ENCODE measurements around the gene NKTR. TPM values are rescaled to one million over a fixed set of nuclear protein-coding genes. Genes with fewer than 3 reads are reported as not detected.
A peak's percentile ranks its signal among the peaks of the same experiment; 100 is the strongest.

NKTR gene
- total and polyA plus RNA-seq, 2 experiments from 2014 or later, result 36.8 to 74.3 TPM

GRCh38 chr3:42681361-42682038, 81.0 kb downstream of the NKTR start:
- Histone ChIP-seq H3K9me3 (ENCODE audit: low read depth) (no peaks in the 10 kb centered on the region), H4K20me1 (ENCODE audit: insufficient read depth, poor library complexity, severe bottlenecking) (no peaks in the 10 kb centered on the region), H3K79me2 (no peaks in the 10 kb centered on the region), H3K4me3 (no peak overlapping the region), H3K9me2 (replicated peaks; ENCODE audit: insufficient read depth) (no peaks in the 10 kb centered on the region), H3K4me2 (no peak overlapping the region), H3K36me3 (replicated peaks; ENCODE audit: insufficient read depth, low read depth) (no peaks in the 10 kb centered on the region), H3K27me3 (no peaks in the 10 kb centered on the region), H2AFZ (no peak overlapping the region), H3K27ac (no peak overlapping the region), H3K4me1 (ENCODE audit: insufficient read depth) (peaks cover 5% of the 10 kb centered on the region)
- DNase-seq (ENCODE audit: low spot score), result no peak
- 90% methylated on average over 10 of the region's 10 CpGs for WGBS (ENCODE audit: low lambda C conversion rate, missing lambda C conversion rate)
- TF ChIP-seq EZH2 (IDR thresholded peaks at IDR 0.05; ENCODE audit: borderline replicate concordance) (no peak), EZH2phosphoT487 (IDR thresholded peaks at IDR 0.05; ENCODE audit: low read depth, severe bottlenecking, unreplicated experiment) (no peak), CTCF (IDR thresholded peaks at IDR 0.05; ENCODE audit: poor library complexity) (no peak)

- Histone ChIP-seq H3K9me3 (ENCODE audit: low read depth) (no peaks in the 10 kb centered on the region), H3K4me2 (no peak overlapping the region), H3K36me3 (replicated peaks; ENCODE audit: insufficient read depth, low read depth) (no peaks in the 10 kb centered on the region), H3K4me1 (ENCODE audit: insufficient read depth) (peaks cover 5% of the 10 kb centered on the region), H3K27ac (no peak overlapping the region), H4K20me1 (ENCODE audit: insufficient read depth, poor library complexity, severe bottlenecking) (no peaks in the 10 kb centered on the region), H3K27me3 (no peaks in the 10 kb centered on the region), H3K4me3 (no peak overlapping the region), H3K9me2 (replicated peaks; ENCODE audit: insufficient read depth) (no peaks in the 10 kb centered on the region), H2AFZ (no peak overlapping the region), H3K79me2 (no peaks in the 10 kb centered on the region)
- no peak for DNase-seq (ENCODE audit: low spot score)
- WGBS (ENCODE audit: low lambda C conversion rate, missing lambda C conversion rate), result 86% methylated on average over 12 of the region's 12 CpGs
- TF ChIP-seq EZH2phosphoT487 (IDR thresholded peaks at IDR 0.05; ENCODE audit: low read depth, severe bottlenecking, unreplicated experiment) (no peak), CTCF (IDR thresholded peaks at IDR 0.05; ENCODE audit: poor library complexity) (no peak), EZH2 (IDR thresholded peaks at IDR 0.05; ENCODE audit: borderline replicate concordance) (no peak)
Measured at GRCh38 chr3:42682301-42683070, 82.0 kb downstream of the NKTR start.

- no peak overlapping the region for H2AFZ ChIP-seq
- WGBS (ENCODE audit: low lambda C conversion rate, missing lambda C conversion rate), result 59% methylated on average over 8 of the region's 10 CpGs
- H3K4me1 ChIP-seq (ENCODE audit: insufficient read depth), result peaks cover 5% of the 10 kb centered on the region
- peak overlapping the region; percentile 72 for H3K27ac ChIP-seq
- H3K36me3 ChIP-seq (replicated peaks; ENCODE audit: insufficient read depth, low read depth), result no peaks in the 10 kb centered on the region
- TF ChIP-seq EZH2 (IDR thresholded peaks at IDR 0.05; ENCODE audit: borderline replicate concordance), result no peak
- no peak for TF ChIP-seq CTCF (IDR thresholded peaks at IDR 0.05; ENCODE audit: poor library complexity)
- TF ChIP-seq EZH2phosphoT487 (IDR thresholded peaks at IDR 0.05; ENCODE audit: low read depth, severe bottlenecking, unreplicated experiment), result no peak
- no peaks in the 10 kb centered on the region for H3K79me2 ChIP-seq
- peak overlapping the region; percentile 26 for H3K4me2 ChIP-seq
- H3K27me3 ChIP-seq, result no peaks in the 10 kb centered on the region
- peak; percentile 89 for DNase-seq (ENCODE audit: low spot score)
- H4K20me1 ChIP-seq (ENCODE audit: insufficient read depth, poor library complexity, severe bottlenecking), result no peaks in the 10 kb centered on the region
- no peaks in the 10 kb centered on the region for H3K9me2 ChIP-seq (replicated peaks; ENCODE audit: insufficient read depth)
- H3K9me3 ChIP-seq (ENCODE audit: low read depth), result no peaks in the 10 kb centered on the region
- no peak overlapping the region for H3K4me3 ChIP-seq
Measured at GRCh38 chr3:42683875-42684598, 83.6 kb downstream of the NKTR start.
